ENCODE data around the gene OBSL1.

OBSL1 gene

DNA sequence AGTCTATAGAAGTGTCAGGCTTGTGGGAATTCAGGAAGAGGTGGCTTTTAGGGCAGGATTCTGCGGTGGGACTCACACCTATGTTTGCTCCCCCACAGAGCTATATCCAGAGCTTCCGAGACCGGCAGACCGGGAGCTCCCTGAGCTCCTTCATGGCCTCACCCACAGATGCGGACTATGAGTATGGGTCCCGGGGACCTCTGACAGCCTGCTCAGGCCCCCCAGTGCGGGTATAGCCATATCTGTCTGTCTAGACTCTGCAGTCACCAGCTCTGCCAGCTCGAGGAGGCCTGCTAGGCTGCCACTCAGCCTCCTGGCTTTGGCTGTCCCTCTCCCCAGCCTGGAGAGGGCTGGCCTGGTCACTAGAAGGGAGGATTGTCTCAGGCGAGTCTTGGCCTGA, 21.7 kb downstream of the OBSL1 start:
- DNase-seq (ENCODE audit: low read depth) = no peak

DNA sequence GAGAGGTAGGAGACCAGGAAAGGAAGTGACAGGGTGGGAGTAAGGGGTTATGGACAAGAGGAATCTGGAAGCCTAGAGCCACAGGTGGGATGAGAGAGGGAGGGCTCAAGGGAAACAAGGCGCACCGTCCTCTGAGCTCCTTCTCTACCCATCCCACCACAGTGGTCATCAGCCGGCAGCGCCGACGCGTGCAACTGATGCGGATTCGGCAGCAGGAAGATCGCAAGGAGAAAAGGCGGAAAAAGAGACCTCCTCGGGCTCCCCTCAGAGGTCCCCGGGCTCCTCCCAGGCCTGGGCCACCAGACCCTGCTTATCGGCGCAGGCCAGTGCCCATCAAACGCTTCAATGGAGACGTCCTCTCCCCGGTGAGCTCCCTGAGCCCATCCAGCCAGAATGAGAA, 22.3 kb downstream of the OBSL1 start:
- DNase-seq (ENCODE audit: low read depth) = no peak

DNA sequence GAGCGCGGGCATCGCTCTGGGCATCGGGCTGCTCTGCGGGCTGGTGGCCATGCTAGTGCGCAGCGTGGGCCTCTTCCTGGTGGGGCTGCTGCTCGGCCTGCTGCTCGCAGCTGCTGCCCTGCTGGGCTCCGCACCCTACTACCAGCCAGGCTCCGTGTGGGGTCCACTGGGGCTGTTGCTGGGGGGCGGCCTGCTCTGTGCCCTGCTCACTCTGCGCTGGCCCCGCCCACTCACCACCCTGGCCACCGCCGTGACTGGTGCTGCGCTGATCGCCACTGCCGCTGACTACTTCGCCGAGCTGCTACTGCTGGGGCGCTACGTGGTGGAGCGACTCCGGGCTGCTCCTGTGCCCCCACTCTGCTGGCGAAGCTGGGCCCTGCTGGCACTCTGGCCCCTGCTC, 23.7 kb downstream of the OBSL1 start:
- no peak for DNase-seq (ENCODE audit: low read depth)

DNA sequence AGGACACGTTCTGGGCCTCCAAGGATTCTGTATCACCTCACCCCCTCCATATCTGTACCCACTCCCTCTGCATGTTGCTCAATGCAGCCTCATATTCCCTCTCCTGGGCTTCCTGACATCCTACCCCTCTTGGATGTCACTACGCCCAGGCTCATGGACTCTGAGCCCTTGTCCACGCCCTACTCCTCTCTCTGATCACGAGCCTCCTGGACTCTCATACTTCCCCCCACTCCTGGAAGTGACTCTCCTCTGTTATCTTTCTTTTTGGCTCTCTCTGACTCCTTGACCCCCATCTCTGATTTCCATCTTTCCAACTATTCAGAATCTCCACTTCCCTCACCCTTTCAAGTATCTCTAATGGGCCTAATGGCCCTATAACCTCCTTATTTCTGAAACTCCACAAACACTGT, 25.4 kb downstream of the OBSL1 start:
- no peak for DNase-seq (ENCODE audit: low read depth)

DNA sequence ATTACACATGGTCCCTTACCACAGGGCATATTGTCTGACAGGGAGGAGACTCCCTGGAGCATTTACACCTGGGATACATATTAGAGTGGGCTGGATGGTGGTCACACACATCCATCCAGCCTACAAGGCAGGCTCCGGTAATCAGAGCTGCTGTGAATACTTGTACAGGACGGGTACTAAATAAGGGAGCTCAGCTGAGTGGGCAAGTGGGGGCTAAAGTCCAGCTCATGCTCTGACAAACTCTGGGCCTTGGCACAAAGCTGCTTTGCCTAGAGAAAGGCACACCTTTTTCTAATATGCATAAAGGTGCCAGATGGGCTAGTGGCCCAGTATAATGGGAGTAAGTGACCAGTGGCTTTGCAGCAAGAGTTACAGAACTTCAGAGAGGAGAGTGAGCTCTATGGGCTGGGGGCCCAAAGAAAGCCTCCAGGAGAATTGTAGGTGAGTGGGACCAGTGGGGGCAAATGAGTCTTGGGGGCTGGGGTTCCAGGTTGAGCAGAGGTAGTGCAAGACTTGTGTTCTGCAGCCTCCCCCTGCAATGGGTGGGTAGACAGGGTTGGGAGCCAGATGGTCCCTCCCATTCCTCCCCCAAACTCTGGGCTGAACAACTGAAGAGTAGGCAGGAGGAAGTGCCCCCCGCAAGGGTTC, 25.9 kb downstream of the OBSL1 start:
- DNase-seq (ENCODE audit: low read depth) = no peak

DNA sequence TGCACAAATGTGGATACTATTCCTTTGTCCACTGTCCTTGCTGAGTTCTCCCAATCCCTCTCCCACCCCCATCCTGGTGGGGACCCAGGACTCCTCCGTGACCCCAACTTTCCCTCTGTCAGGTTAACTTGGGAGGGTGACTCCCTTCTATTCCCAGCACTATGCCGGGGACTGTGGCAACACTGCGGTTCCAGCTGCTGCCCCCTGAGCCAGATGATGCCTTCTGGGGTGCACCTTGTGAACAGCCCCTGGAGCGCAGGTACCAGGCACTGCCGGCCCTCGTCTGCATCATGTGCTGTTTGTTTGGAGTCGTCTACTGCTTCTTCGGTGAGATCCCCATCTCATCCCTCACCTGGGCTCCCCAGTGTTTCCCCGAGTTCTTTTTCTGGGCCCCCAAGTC, 26.8 kb downstream of the OBSL1 start:
- DNase-seq (ENCODE audit: low read depth) = no peak

DNA sequence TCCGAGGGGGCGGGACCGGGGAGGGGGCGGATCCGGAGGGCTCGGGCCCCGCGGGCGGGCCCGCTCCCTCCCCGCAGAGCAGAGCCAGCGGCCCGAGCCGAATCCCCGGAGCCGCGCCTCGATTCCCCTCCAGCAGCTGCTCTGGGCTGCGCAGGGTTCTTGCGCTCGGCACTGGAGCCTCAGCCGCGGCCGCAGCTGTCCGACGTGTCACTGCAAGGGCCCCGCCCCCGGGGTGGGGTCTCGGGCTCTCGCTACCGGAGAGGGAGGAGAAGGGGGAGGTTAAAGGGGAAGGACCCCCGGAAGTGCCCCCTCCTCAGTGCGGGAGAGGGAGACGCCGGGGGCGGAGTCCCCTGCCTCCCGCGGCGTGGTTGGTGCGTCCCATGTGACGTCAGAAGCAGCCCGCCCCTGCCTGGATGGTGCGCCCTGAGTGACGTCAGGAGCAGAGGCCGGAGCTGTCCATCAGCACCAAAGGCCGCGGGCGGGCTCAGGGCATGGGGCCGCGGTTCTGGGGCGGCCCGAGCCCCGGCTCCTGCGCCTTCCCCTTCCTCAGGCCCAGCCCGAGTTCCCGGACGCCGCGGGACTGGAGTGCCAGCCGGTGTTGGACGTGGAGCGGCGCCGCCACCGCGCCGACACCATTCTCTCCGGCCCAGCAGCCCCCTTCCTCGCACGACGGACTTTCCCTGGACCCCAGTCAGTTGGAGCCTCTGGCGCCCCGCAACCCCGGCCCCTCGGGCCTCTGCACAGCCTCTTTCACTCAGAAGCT, 27.6 kb downstream of the OBSL1 start, which contains the start of the genes CHPF and TMEM198:
CHPF (minus strand) TSS at position 214 of the 763 bp plus-strand sequence. CDS start 271 bp downstream, outside the sequence.
TMEM198 (plus strand) TSS at position 433 of the 763 bp plus-strand sequence. CDS start 700 bp downstream, outside the sequence.
- peak; percentile 99 for DNase-seq (ENCODE audit: low read depth)

DNA sequence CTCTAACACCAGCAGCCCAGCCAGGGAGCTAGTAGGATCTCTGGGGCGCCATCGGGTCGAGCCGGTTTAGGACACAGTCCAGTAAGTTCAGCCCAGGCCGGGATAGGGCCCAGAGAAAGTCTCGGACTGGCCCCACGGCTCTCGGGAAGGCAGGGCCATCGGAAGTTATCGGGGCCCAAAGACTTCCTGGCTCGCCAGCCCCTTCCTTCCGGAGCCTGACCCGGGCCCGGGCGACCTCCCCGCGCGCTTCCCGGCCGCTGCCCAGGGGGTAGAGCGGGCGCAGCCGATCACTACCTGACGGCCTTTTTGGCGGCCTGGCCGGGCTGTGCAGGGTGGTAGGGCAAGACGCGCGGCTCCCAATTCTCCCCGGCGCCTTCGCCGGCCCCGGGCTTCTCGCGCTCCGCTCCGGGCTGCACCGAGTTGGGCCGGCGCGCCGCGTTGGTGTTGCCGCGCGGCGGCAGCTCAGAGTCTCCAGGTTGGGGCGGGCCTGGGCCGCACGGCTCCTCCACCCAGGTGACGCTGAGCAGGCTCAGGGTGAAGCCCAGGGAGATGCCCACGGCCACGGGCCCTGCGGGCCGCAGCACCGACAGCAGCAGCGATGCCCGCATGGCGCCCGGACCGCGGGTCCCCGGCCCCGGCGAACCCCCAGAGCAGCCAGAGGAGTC, 28.3 kb downstream of the OBSL1 start:
- peak; percentile 59 for DNase-seq (ENCODE audit: low read depth)

DNA sequence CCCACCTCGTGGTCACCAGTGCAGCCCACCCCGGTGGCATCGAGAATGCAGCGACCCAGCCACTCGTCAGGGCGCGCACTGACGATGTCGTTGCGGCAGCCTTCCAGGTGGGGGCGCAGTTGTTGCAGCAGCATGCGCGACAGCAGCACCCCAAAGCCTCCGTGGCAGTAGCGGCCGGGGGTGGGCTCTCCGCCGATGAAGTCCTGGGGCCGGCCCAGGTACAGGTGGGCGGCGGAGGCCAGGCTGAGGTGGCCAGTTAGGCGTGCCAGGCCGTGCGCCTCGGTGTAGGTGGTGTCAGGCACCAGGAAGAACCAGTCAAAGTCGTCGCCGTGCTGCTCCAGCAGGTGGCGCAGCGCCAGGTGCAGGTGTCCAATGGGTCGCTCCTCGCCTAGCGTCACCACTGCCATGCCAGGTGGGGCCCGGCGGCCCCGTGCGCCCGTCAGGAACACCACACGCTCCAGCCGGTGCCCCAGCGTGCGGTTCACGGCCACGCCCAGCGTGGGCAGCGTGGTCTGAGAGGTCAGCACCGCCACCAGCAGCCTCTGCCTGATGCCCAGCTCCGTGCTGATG, 29.6 kb downstream of the OBSL1 start:
- peak; percentile 56 for DNase-seq (ENCODE audit: low read depth)

DNA sequence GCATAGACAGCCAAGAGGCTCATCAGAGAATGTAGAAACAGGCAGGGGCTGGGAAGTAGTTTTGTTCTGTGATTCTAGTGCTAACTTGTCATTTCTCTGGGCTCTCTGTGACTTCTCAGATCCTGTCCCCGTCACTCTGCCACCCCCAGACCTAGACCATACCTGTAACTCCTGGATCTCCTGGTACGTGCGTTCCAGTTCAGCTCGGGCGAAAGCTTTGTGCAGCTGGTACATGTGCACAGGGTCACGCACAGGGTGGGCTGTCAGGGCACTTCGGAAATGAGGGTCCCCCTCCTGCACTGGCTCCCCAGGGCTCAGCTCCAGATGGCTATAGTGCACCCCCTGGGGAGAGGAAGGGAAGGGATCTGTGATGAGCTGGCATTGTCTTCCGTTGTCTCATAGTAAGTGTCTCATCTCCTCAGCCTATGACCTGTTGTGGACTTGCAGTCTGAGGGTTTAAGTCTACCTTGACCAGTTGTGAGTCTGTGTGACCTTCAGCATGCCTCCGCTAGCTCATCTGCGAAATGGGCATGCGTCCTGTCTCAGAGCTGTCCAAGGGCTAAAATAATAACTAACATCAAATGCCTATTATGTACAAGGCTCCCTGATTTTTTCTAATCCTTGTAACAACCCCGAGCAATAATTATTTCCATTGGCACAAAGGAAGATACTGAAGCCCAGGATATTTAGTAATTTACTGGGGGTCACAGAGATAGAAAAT, 30.4 kb downstream of the OBSL1 start:
- DNase-seq (ENCODE audit: low read depth) = no peak

DNA sequence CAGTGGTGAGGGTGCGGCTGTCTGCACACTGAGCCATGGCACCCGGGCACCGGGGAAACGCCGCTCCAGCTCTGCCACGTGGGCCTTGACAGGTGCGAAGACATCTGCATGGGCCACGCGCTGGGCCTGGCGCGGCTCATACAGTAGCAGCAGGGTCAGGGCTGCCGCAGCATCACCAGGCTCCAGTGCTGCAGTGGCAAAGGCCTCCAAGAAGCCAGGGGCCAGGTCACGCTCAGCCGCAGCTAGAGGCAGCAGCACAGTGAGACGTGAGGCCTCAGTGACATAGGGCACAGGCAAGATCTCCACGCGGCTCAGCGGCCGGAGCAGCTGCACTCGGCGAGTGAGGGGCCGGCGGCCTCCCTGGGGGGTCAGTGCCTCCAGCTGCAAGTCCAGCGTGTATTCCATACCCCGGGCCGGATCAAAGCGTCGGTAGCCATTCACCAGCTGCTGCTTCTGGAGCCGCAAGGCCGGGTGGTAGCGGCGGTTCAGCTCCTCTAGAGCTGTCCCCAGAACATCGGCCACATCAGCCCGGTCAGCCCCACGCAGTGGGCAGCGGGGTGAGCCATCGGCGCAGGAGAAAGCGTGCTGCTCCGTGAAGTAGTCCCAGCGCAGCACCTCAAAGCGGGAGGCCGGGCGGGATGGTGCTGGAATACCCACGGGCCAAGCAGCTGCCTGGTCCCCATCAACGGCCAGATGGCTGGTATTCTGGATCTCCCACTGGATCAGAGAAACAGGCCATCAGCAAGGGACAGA, 31.2 kb downstream of the OBSL1 start:
- DNase-seq (ENCODE audit: low read depth) = no peak

DNA sequence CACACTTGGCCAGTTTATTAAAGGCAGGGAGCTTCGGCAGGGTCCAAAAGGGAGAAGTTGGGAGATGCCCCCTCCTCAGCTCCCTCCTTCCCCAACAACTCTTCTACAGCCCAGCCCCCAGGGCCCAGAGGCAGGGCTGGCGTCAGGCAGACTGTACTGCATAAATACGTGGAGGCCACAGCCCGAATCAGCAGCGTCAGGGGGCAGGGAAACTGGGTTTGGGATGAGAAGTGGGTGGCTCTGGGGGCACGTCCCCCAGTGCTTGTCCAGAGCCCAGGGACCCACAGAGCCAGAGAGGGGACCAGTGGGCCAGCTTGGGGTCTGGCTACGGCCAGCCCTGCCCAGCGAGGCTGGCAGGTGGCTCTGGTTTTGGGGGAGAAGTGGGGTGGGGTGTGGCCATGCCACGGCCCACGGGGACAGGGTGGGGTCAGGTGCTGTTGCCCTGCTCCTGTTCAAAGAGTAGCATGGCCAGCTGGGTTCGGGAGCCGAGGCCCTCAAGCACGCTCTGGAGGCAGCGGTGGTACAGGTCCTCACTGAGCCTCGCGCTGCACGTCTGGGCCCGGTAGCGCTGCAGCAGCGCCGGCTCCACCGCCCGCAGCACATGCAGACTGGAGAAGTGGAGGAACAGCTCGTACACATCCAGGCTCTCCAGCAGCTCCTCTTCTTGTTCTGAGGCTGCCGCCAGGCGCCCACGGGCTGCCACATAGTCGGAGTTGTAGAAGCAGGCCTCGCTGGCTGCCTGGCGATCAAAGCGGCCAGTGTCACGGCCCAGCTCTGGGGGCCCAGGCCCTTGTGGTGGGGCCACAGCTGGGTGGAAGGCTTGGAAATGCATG, 32.2 kb downstream of the OBSL1 start:
- no peak for DNase-seq (ENCODE audit: low read depth)

DNA sequence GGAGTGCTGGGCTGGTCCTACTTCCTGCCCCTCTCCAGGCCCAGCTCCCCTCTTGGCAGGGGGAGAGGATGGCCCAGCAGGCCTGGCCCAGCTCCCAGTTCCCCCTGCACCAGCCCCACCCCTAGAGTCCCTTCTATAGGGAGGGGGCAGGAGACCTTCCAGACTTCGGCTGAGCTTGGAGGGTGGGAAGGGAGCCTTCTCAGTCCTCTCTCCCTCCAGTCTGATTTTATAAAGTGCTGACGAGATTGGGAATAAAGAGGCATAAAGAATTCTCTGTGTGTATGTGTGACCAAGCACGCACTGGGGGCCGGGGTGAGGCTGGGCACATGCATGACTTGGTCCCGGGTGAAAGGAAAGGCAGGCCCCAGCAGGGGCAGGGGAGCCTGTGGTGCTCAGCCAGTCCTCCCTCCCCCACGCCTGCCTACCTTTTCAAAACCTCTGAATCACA, 32.8 kb downstream of the OBSL1 start:
- no peak for DNase-seq (ENCODE audit: low read depth)

DNA sequence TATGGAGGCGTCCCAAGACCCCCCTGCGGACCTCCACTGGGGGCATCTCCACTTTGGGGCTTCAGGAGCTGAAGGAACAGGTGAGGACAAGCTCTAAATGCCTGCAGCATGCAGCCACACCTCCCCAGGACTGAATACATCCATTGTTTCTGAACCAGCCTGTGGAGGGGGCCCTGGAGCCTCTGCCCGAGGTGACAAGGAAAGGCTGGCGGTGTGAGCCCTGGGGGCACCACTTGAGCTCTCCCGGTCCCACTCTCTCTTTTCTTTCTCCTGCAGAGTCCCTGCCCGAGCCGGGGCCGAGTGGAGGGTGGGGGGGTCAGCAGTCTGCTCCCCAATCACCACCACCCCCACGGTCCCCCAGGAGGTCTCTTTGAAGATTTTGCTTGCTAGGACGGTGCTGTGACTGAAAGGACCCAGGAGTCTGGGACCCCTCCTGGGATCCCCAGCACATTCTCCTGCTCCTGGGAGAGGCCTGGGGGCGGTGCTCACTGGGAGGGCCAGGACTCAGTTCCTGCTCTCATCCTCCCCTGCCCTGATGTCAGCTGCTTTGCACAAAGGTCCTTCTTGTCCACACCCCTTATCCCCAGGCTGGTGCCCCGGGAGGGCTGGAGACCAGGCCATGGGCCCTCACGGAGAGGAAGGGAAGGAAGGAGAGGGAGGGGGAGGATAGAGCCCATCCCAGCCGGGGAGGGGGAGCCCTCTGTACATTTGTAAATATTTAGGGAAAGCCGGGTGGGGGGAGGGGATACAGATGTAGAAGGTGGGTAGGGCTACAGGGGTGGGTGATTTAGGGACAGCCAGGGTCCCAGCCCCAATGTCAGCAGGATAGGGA, 33.5 kb downstream of the OBSL1 start:
- no peak for DNase-seq (ENCODE audit: low read depth)

DNA sequence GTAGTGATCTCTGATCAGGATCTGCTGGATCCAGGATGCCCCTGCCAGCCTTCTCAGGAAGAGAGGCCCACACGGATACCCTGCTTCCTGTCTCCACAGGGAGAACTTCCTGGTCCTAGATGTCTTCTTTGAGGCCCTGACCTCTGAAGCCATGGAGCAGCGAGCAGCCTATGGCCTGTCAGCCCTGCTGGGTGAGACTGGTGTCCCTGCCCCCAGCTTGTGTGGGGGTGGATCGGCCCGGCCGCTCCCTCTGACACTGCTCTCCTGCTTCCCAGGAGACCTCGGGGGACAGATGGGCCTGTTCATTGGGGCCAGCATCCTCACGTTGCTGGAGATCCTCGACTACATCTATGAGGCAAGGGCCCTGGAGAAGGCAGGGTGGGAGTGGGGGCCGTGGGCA, 34.4 kb downstream of the OBSL1 start:
- no peak for DNase-seq (ENCODE audit: low read depth)

DNA sequence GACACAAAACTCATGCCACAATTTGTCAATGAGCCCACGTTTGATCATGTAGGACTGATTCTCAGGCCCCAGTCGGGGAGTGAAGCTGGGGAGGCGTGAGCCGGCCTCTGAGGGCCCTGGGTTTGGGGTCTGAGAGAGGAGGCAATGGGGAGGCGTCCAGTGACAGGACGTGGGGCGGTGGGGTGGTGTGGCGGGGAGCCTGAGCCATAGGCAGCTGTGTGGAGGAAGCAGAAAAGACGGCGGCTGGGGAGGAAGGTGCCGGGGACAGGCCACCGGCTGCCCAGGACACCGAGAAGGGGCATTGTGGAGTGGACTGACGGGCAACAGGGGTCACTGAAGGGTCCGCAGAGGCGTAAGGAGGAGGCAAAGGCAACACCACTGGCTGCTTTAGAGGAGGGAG, 34.9 kb downstream of the OBSL1 start:
- DNase-seq (ENCODE audit: low read depth) = no peak

DNA sequence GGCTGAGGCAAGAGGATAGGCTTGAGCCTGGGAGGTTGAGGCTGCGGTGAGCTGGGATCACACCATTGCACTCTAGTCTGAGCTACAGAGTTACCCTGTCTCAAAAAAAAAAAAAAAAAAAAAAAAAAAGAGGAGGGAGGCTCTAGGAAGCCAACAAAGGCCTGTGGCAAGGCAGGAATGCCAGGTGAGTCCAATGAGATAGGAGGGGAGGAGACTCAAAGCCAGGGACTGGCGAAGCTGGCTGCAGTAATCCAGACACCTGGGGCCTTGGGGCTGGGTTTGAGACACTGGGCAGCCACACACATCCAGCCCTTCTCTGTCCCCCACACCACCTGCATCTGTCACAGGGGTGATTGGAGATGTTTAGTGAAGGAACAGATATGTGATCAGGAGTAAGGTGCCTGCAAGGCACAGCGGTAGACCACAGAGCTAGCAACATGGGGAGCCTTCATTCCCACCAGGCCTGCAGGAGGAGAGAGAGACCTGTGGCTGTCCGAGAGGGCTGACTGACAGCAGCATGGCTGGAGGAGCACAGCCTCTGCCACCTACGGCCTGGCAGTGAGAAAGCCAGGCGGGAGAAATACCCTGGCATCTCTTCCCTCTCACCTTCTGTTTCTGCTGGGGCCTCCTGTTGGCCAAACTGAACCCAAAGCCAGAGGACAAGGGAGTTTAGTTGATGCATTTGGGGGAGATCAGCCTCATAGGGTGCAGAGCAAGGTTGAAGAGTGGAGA, 37.2 kb downstream of the OBSL1 start:
- no peak for DNase-seq (ENCODE audit: low read depth)

DNA sequence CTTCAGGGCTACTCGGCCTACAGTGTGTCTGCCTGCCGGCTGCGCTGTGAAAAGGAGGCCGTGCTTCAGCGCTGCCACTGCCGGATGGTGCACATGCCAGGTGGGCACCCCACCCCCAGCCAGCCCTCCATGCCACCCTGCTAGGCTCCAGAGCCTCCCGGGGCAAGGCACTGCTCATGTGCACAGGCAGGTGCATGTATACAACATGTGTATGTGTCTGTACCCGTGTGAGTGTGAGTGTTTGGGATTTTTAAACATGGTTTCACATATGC, 39.0 kb downstream of the OBSL1 start:
- no peak for DNase-seq (ENCODE audit: low read depth)

Measured in EH (cell line).